LHCN-M2 (cell line): ENCODE results near the gene SULT1C4. TPM values are rescaled to one million over a fixed set of nuclear protein-coding genes. Genes with fewer than 3 reads are reported as not detected.

Experiments used
- DNase-seq: peaks from one replicate; pipeline ENCODE4 v3.0.0-alpha.2; 2012; ENCODE audit warnings: low read depth
- total RNA-seq: library from RNA; depleted of rRNA; stranded (reverse); fragments of >200 nt; gene quantifications from 2 replicates; pipeline ENCODE4 v1.2.3, GENCODE V29; 2014

SULT1C4 gene
- total RNA-seq, 1 experiment from 2014 or later: not detected

- no peak for DNase-seq
Observed at GRCh38 chr2:108369153-108369552, 8.6 kb upstream of the SULT1C4 start.

GRCh38 chr2:108370080-108370479, 7.7 kb upstream of the SULT1C4 start:
- DNase-seq: no peak

- DNase-seq: no peak
Observed at GRCh38 chr2:108376774-108377173, 980 bp upstream of the SULT1C4 start.

GRCh38 chr2:108377401-108377800, 353 bp upstream of the SULT1C4 start:
- no peak for DNase-seq

- DNase-seq: no peak
Observed at GRCh38 chr2:108378851-108379250, 1.1 kb downstream of the SULT1C4 start.

GRCh38 chr2:108382196-108382595, 4.4 kb downstream of the SULT1C4 start:
- DNase-seq: no peak

- no peak for DNase-seq
Observed at GRCh38 chr2:108383146-108383830, 5.5 kb downstream of the SULT1C4 start.

- no peak for DNase-seq
Observed at GRCh38 chr2:108384662-108385393, 7.1 kb downstream of the SULT1C4 start.

GRCh38 chr2:108385411-108386071, 7.8 kb downstream of the SULT1C4 start:
- DNase-seq: no peak

- DNase-seq: no peak
Observed at GRCh38 chr2:108388045-108388444, 10.3 kb downstream of the SULT1C4 start.

- DNase-seq: no peak
Observed at GRCh38 chr2:108390340-108390739, 12.6 kb downstream of the SULT1C4 start.

- no peak for DNase-seq
Observed at GRCh38 chr2:108392029-108392428, 14.3 kb downstream of the SULT1C4 start.

- DNase-seq: no peak
Observed at GRCh38 chr2:108393197-108393596, 15.4 kb downstream of the SULT1C4 start.

GRCh38 chr2:108395155-108395554, 17.4 kb downstream of the SULT1C4 start:
- no peak for DNase-seq

GRCh38 chr2:108396845-108397244, 19.1 kb downstream of the SULT1C4 start:
- peak; percentile 50 for DNase-seq

- DNase-seq: no peak
Observed at GRCh38 chr2:108399479-108399878, 21.7 kb downstream of the SULT1C4 start.

- no peak for DNase-seq
Observed at GRCh38 chr2:108401800-108402199, 24.0 kb downstream of the SULT1C4 start.

- DNase-seq: no peak
Observed at GRCh38 chr2:108403494-108403893, 25.7 kb downstream of the SULT1C4 start.

GRCh38 chr2:108404784-108405397, 27.1 kb downstream of the SULT1C4 start:
- DNase-seq: no peak

- DNase-seq: no peak
Observed at GRCh38 chr2:108407864-108408729, 30.3 kb downstream of the SULT1C4 start.

- DNase-seq: no peak
Observed at GRCh38 chr2:108409768-108410167, 32.0 kb downstream of the SULT1C4 start.
